NCI-H2227 treated with DMSO at 0.1 percent for 48 hours (cell line): Measurements from ENCODE around the gene FAM72B.
"Not testable (repeated sequence)": the region's sequence is repeated elsewhere in the genome, so short reads cannot be mapped to it uniquely, and the experiment has no call there.

ENCODE experiments used
- DNase-seq: peaks from one replicate; lab custom pipeline; 2025; lab: John Stamatoyannopoulos, UW

The FAM72B gene

DNA sequence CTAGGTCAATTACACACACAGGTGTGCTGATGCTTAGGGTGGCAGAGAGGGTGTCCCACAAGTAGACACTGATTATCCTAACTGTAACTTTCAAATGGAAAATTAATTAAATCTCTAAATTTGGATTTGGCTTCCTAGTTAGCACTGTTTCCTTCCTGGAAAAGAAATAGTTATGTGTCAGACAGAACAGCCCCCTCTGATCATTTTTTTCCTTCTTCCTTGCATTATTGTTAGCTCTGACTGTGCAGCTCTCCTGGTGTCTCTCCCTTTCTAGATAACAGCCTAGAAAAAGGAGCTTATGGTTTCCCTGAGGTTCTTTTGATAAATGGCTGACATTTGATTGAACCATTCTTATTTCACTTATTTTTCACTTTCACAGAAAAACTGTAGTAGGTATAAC lies 31.4 kb downstream of the FAM72B start:
- DNase-seq: not testable (repeated sequence)

DNA sequence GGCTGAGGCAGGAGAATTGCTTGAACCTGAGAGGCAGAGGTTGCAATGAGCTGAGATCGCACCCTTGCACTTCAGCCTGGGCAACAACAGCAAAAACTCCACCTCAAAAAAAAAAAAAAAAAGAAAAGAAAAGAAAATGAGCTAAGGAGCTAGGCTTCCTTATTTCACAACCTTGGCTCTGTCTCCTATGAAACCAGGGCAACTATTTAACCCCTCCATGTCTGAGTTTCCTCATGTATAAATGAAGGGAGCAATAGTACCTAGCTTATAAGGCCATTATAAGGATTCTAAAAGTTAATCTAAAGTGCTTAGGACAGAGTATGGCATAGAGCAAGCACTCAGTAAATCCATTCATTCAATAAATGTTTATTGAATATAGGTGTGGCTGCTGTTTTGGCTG lies 32.8 kb downstream of the FAM72B start:
- DNase-seq: not testable (repeated sequence)

DNA sequence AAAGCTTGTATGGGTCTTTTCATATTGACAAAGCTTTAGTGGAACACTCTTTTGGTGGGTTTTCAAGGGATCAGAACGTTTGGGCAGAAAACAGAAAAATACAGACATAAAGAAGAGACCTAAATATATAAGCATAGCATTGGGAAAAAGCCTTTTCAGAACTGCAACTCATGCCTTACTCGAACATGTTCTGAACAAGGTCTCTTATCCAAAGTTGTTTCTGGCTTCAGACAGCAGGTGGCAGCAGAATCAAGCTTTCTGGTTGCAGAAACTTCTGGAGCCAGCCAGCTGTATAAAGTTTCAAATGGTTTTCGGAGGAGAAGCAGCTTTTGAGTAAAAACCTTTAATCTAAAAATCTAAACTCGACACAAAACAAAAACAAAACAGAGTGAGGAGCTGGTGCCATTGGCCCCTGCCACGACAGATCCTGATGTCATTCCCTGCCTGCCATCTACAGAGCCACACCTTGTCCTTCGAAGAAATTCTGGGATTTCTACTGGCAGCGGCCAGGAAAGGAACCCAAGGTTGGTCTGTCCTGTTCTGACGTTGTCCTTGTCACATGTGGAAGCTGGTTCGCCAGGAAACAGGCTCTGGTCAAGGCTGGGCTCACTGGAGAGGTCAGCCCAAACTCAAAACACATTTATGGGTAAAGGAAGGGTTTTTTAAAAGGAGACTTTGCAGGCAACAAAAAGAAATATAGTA lies 35.5 kb downstream of the FAM72B start:
- DNase-seq: not testable (repeated sequence)

DNA sequence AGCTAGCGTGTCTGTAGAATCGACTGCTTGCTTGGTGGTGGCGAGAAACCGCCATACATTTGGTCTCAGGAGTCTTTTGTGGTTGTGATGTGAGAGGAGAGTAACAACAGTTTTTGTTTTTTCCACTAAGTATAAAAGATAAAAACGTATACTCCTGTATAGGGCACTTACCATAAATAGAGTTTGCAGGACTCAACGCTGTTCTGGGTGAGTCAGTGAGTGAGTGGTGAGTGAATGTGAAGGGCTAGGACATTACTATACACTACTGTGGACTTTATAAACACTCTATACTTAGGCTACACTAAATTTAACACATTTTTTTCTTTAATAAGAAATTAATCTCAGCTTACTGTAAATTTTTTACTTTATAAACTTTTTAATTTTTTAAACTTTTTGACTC lies 43.7 kb downstream of the FAM72B start:
- DNase-seq: not testable (repeated sequence)

- not testable (repeated sequence) for DNase-seq
Measured at GRCh38 chr1:121131494-121131893, 52.6 kb downstream of the FAM72B start.

GRCh38 chr1:121118480-121118824 lies 65.7 kb downstream of the FAM72B start:
- not testable (repeated sequence) for DNase-seq
